Measurements from ENCODE around the gene ARHGAP26. TPM values are rescaled to one million over a fixed set of nuclear protein-coding genes. Genes with fewer than 3 reads are reported as not detected.

Gene ARHGAP26
- total RNA-seq, 4 donors from 2014 or later, result 35.0 to 72.2 (median 44.0) TPM

DNA sequence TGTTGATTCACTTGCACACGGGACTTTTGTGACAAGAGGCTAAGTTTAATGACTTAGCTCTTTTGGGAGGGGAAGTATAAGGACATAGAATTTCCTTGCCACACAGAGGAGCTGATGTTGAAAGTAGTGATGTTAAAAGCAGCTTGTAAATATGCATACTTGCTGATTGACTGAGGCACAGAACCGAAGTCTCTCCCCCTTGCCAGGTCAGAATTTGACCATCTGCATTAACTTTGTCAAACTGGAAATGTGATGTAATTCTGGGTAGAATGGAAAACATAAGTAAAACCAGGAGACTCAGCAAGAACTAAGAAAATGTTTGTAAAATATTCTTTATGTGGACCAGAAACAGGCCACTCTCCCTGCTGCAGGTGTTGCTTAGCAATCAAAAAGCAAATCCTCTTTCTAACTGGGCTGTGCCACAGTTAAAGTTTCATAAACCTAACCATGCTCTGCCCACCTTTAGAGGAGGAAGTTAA is 349.2 kb downstream of the ARHGAP26 start:
- TF ChIP-seq CTCF (IDR thresholded peaks at IDR 0.05; ENCODE audit: low read depth), result no peak

- TF ChIP-seq CTCF (IDR thresholded peaks at IDR 0.05; ENCODE audit: low read depth), result no peak
These were observed 349.7 kb downstream of the ARHGAP26 start for GRCh38 chr5:143119881-143120341.

- TF ChIP-seq CTCF (IDR thresholded peaks at IDR 0.05; ENCODE audit: low read depth), result no peak
These were observed 350.4 kb downstream of the ARHGAP26 start for GRCh38 chr5:143120460-143121134.

DNA sequence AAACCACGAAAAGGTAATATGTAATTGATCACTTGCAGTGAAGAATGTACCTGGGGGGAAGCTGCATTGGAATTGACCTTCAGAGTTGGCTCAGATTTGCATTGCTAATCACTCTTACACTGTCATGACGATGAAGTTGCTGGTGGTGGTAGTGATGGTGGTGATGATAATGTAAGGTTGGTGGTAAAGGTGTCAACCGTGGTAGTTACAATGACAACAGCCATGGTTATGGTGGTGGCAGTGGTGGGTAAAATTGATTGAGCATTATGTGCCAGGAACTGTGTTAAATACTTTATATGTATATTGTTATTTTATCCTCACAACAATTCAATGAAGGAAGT is 350.9 kb downstream of the ARHGAP26 start:
- no peak for TF ChIP-seq CTCF (IDR thresholded peaks at IDR 0.05; ENCODE audit: low read depth)

DNA sequence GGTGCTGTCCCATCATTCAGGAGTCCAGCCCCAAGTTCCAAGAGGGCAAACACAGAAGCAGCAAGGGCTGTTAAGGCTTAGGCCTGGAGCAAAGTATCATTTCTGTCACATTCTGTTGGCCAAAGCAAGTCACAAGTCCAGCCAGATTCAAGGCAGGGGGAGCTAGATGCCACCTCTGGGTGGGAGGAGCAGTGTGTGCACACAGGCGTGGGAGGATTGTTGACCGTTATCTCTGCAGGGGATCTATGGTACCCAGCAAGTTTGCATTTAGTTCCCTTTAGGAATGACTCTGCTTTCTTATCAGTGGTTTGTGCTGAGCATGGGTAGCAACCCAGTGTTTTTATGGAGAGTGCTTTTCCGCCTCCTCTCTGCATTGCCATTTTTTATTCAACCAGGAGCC is 354.4 kb downstream of the ARHGAP26 start:
- TF ChIP-seq CTCF (IDR thresholded peaks at IDR 0.05; ENCODE audit: low read depth), result no peak

- TF ChIP-seq CTCF (IDR thresholded peaks at IDR 0.05; ENCODE audit: low read depth), result no peak
These were observed 356.2 kb downstream of the ARHGAP26 start for GRCh38 chr5:143126174-143127019.

- no peak for TF ChIP-seq CTCF (IDR thresholded peaks at IDR 0.05; ENCODE audit: low read depth)
These were observed 358.4 kb downstream of the ARHGAP26 start for GRCh38 chr5:143128412-143129071.
